GM06990 (cell line): ENCODE data around the gene DGKE.

Source experiments
- DNase-seq: peaks from one replicate; pipeline ENCODE4 v3.0.0-alpha.2; 2011; ENCODE audit not compliant: insufficient read length; ENCODE audit errors: extremely low read depth
- H3K27me3 ChIP-seq: replicated peaks from 2 replicates; pipeline ENCODE4 v1.6.0; 2011; ENCODE audit warnings: low read length; ENCODE audit not compliant: control insufficient read depth, insufficient read depth
- H3K36me3 ChIP-seq: 2 replicates; pipeline ENCODE4 v1.5.1; 2011; ENCODE audit warnings: low read length; ENCODE audit not compliant: control insufficient read depth, insufficient read depth
- H3K4me3 ChIP-seq: replicated peaks from 2 replicates; pipeline ENCODE4 v1.5.1; 2011; ENCODE audit warnings: low read depth, mild to moderate bottlenecking, control low read depth, low read length
- TF ChIP-seq, protein P1 (sequence below): IDR thresholded peaks from 2 replicates; pipeline ENCODE4 v1.5.1; 2011; ENCODE audit warnings: low read length, control low read depth, mild to moderate bottlenecking, inconsistent platforms; ENCODE audit not compliant: insufficient read depth, poor library complexity, severe bottlenecking

DGKE gene

DNA sequence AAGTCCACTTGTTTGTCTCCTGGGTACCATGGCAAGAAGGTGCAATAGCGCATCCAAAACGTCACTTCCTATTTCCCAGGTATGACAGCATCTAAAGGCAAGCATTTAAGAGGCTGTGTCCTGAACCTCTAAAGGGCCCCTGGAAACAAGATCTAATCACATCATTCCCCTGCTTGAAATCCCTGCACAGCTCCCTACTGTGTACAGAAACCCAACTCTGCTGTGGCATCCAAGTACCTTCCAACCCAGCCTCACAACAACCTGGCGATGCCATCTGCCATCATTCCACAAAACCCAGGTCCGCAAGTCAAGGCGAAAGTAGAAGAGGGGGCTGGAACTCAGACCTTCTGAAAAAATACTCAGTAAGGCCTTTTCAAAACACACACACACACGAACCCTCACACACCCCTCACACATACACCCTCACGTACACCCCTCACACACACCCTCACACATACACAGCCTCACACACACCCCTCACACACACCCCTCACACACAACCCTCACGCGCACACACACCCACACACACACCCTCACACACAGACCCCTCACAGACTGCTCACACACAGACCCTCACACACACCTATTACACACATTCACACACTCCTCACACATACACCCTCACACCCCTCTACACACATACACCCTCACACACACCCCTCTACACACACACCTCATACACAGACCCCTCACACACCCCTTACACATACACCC is 24.7 kb upstream of the DGKE start:
- DNase-seq, result no peak
- Histone ChIP-seq H3K36me3 (no peaks in the 10 kb centered on the region), H3K27me3 (no peaks in the 10 kb centered on the region), H3K4me3 (no peak overlapping the region)
- TF ChIP-seq, protein P1, sequence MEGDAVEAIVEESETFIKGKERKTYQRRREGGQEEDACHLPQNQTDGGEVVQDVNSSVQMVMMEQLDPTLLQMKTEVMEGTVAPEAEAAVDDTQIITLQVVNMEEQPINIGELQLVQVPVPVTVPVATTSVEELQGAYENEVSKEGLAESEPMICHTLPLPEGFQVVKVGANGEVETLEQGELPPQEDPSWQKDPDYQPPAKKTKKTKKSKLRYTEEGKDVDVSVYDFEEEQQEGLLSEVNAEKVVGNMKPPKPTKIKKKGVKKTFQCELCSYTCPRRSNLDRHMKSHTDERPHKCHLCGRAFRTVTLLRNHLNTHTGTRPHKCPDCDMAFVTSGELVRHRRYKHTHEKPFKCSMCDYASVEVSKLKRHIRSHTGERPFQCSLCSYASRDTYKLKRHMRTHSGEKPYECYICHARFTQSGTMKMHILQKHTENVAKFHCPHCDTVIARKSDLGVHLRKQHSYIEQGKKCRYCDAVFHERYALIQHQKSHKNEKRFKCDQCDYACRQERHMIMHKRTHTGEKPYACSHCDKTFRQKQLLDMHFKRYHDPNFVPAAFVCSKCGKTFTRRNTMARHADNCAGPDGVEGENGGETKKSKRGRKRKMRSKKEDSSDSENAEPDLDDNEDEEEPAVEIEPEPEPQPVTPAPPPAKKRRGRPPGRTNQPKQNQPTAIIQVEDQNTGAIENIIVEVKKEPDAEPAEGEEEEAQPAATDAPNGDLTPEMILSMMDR, result no peak

DNA sequence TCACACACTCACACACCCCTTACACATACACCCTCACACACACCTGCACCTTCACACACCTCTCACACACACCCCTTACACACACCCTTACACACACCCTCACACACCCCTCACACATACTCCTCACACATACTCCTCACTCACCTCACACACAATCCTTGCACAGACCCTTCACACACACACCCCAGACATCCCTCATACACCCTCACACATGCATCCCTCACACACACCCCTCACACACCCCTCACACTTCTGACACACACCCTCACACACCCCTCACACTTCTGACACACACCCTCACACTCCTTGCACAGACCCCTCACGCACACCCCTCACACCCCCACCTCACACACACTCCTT is 24.2 kb upstream of the DGKE start:
- H3K27me3 ChIP-seq, result no peaks in the 10 kb centered on the region
- H3K36me3 ChIP-seq, result no peaks in the 10 kb centered on the region
- DNase-seq, result no peak
- TF ChIP-seq, protein P1, result no peak
- H3K4me3 ChIP-seq, result no peak overlapping the region

DNA sequence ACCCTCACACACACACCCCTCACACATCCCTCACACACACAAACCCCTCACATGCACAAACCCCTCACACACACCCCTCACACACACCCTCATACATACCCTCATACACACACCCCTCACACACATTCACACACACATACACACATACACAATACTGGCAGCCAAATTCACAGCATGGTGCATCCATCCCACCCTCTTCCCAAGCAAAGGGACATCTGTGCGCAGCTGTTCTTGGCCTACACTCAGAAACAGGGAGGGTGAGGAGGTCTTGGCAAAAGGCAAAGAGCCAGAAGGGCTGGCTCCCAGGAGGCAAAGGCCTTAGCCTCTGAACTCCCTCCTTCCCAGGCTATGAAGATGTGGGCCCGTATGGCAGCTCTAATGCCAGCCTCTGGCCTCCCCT is 23.6 kb upstream of the DGKE start:
- no peak overlapping the region for H3K4me3 ChIP-seq
- no peaks in the 10 kb centered on the region for H3K27me3 ChIP-seq
- no peak for DNase-seq
- H3K36me3 ChIP-seq, result no peaks in the 10 kb centered on the region
- TF ChIP-seq, protein P1, result no peak

DNA sequence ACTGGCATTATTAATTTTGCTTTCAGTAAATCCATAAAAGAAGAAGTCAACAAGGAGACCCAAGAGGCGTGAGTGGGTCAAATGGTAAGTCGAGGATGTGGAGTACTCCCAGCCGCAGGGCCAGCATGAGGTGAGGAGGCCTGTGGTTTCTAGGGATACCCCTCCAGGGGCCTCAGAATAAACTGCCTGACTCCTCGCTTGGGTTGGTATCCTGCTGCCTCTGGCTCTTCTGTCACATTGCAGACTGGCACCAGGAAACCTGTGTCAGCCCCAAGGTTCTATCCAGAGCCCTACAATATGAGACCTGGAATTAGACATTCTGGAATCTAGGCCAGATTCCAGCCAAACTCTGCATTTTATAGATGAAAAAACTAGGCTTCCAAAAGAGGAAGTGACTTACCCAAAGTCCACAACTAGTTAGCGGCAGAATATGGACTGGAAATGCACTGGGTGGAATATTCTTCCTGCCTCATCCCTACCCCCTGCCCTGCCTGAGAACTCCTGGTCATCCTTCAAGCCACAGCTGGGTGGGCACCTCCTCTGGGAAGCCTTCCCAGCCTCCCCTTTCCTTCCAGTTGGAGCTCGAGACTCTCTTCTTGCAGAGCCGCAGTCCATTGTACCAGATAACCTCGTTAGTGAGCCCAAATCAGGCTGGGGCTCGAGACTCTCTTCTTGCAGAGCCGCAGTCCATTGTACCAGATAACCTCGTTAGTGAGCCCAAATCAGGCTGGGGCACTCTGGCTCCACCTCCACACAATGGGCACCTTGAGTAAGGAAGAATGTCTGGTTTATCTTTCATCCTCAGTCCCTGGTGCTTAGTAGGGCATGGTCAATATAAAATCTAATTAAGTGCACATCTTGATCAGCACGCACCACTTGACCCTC is 22.8 kb upstream of the DGKE start:
- TF ChIP-seq, protein P1, result no peak
- Histone ChIP-seq H3K36me3 (no peaks in the 10 kb centered on the region), H3K27me3 (no peaks in the 10 kb centered on the region), H3K4me3 (no peak overlapping the region)
- no peak for DNase-seq

- Histone ChIP-seq H3K4me3 (no peak overlapping the region), H3K27me3 (no peaks in the 10 kb centered on the region), H3K36me3 (no peaks in the 10 kb centered on the region)
- TF ChIP-seq, protein P1, result no peak
- no peak for DNase-seq
These were observed 21.0 kb upstream of the DGKE start for GRCh38 chr17:56812901-56813388.
